A549 (cell line): ENCODE measurements around the gene CD151.

Experiments used
- CTCF ChIP-seq: fragments of >200 bp; sonication (Bioruptor Twin); formaldehyde crosslinking; IDR thresholded peaks from 3 replicates; pipeline ENCODE4 v1.5.1; 2016
- ESRRA ChIP-seq: fragments of 150-350 bp; IDR thresholded peaks from 2 replicates; pipeline ENCODE4 v1.6.1; 2014; ENCODE audit warnings: mild to moderate bottlenecking, low read length, borderline replicate concordance
- JUNB ChIP-seq: fragments of >200 bp; sonication (Bioruptor Twin); formaldehyde crosslinking; IDR thresholded peaks from 2 replicates; pipeline ENCODE4 v1.6.1; 2016
- POLR2A ChIP-seq: IDR thresholded peaks from 2 replicates; pipeline ENCODE4 v1.6.1; 2012; ENCODE audit warnings: mild to moderate bottlenecking, low read length
- SREBF2 ChIP-seq: fragments of 450-650 bp; IDR thresholded peaks from 2 replicates; pipeline ENCODE4 v1.6.1; 2014; ENCODE audit warnings: mild to moderate bottlenecking, moderate library complexity
- ZC3H11A ChIP-seq: fragments of 450-650 bp; IDR thresholded peaks from 2 replicates; pipeline ENCODE4 v1.6.1; 2014; ENCODE audit warnings: antibody characterized with exemption, mild to moderate bottlenecking

- no peak for TF ChIP-seq SREBF2
- no peak for TF ChIP-seq ZC3H11A
- no peak for TF ChIP-seq JUNB
- no peak for TF ChIP-seq ESRRA
- TF ChIP-seq POLR2A = no peak
- TF ChIP-seq CTCF = no peak
Measured at GRCh38 chr11:808427-809286, 24.1 kb upstream of the CD151 start.
